ENCODE measurements around the gene ENOPH1. TPM values are rescaled to one million over a fixed set of nuclear protein-coding genes. Genes with fewer than 3 reads are reported as not detected.

Gene ENOPH1
- total and polyA plus RNA-seq, 2 of the 13 experiments (the other 11 are each of a cell fraction or from before 2014, with no cell fraction given), result 15.5 to 64.3 TPM

DNA sequence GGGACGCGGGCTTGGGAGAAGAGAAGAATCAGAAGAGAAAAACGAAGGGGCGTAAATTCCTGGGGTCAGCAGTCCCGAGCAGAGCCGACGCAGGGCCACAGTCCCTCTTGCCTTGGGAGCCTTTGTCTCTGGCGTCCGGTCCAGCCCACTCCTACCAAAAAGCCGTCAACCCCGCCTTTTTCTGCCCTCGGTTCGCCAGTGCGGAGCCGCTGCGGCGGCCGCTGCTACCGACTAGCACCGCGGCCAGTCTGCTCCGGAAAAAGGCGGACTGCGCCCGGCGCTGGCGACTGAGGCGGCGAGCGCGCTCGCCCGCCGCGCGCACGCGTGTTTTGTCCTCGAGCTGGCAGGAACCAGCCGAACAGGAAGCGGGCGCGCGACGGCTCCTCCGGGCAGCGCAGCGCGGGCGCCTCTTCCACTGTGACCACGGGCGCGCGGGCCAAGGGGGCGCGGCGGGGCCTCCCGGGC, 630 bp upstream of the ENOPH1 start (continued):
- TF ChIP-seq SOX13 (IDR thresholded peaks at IDR 0.05) (no peak), SOX13 (CRISPR knock-in tag; conservative IDR thresholded peaks at IDR 0.05 in 1 of 2, IDR thresholded peaks at IDR 0.05 in 1 of 2) (no peak), TGIF2 (CRISPR knock-in tag; IDR thresholded peaks at IDR 0.05) (0 out of 2 replicates have a peak, but pooled peaks have one; percentile 4), HOXD1 (CRISPR knock-in tag; IDR thresholded peaks at IDR 0.05) (no peak), ZFX (CRISPR knock-in tag; IDR thresholded peaks at IDR 0.05; ENCODE audit: low read depth) (peak; percentile 3; the same call in 1 of the 2 replicates), ZNF431 (CRISPR knock-in tag; IDR thresholded peaks at IDR 0.05; ENCODE audit: borderline replicate concordance, low read depth) (peak; percentile 17; the same call in 1 of the 2 replicates), PCBP2 (optimal IDR thresholded peaks at IDR 0.05; ENCODE audit: low read depth, low read length, poor library complexity, severe bottlenecking) (no peak), KDM6A (CRISPR knock-in tag; IDR thresholded peaks at IDR 0.05; ENCODE audit: low read depth) (no peak), SAFB2 (CRISPR knock-in tag; IDR thresholded peaks at IDR 0.05; ENCODE audit: borderline replicate concordance, low read depth) (0 out of 2 replicates have a peak, but pooled peaks have one; percentile 8), POLR2G (IDR thresholded peaks at IDR 0.05; ENCODE audit: low read depth, low read length) (peak; percentile 18), ZNF674 (CRISPR knock-in tag; IDR thresholded peaks at IDR 0.05; ENCODE audit: low read depth) (0 out of 2 replicates have a peak, but pooled peaks have one; percentile 54), ZNF510 (CRISPR knock-in tag; IDR thresholded peaks at IDR 0.05; ENCODE audit: low read depth) (no peak), YEATS4 (CRISPR knock-in tag; IDR thresholded peaks at IDR 0.05; ENCODE audit: borderline replicate concordance) (peak; percentile 42; the same call in 1 of the 2 replicates), SNAI1 (CRISPR knock-in tag; IDR thresholded peaks at IDR 0.05; ENCODE audit: borderline replicate concordance) (peak; percentile 52; the same call in 1 of the 2 replicates), KLF11 (CRISPR knock-in tag; IDR thresholded peaks at IDR 0.05) (0 out of 2 replicates have a peak, but pooled peaks have one; percentile 1)
- TF ChIP-seq, protein P1, sequence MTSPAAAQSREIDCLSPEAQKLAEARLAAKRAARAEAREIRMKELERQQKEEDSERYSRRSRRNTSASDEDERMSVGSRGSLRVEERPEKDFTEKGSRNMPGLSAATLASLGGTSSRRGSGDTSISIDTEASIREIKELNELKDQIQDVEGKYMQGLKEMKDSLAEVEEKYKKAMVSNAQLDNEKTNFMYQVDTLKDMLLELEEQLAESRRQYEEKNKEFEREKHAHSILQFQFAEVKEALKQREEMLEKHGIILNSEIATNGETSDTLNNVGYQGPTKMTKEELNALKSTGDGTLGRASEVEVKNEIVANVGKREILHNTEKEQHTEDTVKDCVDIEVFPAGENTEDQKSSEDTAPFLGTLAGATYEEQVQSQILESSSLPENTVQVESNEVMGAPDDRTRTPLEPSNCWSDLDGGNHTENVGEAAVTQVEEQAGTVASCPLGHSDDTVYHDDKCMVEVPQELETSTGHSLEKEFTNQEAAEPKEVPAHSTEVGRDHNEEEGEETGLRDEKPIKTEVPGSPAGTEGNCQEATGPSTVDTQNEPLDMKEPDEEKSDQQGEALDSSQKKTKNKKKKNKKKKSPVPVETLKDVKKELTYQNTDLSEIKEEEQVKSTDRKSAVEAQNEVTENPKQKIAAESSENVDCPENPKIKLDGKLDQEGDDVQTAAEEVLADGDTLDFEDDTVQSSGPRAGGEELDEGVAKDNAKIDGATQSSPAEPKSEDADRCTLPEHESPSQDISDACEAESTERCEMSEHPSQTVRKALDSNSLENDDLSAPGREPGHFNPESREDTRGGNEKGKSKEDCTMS (CRISPR knock-in tag; conservative IDR thresholded peaks at IDR 0.05), result no peak
- TF ChIP-seq, protein P2, sequence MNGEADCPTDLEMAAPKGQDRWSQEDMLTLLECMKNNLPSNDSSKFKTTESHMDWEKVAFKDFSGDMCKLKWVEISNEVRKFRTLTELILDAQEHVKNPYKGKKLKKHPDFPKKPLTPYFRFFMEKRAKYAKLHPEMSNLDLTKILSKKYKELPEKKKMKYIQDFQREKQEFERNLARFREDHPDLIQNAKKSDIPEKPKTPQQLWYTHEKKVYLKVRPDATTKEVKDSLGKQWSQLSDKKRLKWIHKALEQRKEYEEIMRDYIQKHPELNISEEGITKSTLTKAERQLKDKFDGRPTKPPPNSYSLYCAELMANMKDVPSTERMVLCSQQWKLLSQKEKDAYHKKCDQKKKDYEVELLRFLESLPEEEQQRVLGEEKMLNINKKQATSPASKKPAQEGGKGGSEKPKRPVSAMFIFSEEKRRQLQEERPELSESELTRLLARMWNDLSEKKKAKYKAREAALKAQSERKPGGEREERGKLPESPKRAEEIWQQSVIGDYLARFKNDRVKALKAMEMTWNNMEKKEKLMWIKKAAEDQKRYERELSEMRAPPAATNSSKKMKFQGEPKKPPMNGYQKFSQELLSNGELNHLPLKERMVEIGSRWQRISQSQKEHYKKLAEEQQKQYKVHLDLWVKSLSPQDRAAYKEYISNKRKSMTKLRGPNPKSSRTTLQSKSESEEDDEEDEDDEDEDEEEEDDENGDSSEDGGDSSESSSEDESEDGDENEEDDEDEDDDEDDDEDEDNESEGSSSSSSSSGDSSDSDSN (CRISPR knock-in tag; IDR thresholded peaks at IDR 0.05), result peak; percentile 15; the same call in 1 of the 2 replicates
